HG03066 (cell line): ENCODE results near the gene BCOR.

Experiments used
- ATAC-seq: cut with Tn5 transposase; IDR thresholded peaks from one replicate; pipeline ENCODE4 v1.9.1; 2021; ENCODE audit warnings: low read depth; ENCODE audit not compliant: unreplicated experiment

BCOR gene

DNA sequence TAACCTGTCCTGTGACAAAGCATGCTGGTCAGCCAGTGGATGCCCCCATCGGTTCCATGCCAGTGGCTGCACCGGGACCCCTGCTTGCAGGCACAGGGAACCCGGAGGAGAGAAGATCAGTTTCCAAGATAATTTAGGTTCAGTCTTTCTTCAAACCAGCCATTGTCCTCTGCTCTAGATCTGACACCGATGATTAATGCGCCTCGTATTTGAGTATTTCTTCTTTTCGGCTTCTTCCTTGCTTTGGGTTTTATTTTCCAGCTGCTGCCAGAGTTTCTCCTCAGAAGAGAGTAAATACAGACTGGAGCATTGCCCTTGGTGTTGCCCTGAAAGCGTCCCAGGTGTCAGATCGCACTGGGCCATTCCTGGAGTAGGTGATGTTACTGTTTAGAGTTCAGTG is 19.2 kb upstream of the BCOR start:
- ATAC-seq, result no peak

DNA sequence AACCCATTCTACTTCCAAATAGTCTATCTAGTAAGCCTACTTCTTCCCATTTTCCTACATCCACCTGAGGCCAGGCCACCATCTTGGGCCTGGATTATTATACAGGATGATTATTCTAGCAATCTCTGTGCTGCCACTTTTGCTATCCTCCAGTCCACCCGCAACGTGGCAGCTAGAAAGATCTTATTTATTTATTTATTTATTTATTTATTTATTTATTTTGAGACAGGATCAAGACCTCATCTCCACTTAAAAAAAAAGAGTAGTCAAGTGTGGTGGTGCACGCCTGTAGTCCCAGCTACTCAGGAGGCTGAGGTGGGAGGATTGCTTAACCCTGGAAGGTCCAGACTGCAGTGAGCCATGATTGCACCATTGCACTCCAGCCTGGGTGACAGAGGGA is 15.2 kb upstream of the BCOR start:
- no peak for ATAC-seq

DNA sequence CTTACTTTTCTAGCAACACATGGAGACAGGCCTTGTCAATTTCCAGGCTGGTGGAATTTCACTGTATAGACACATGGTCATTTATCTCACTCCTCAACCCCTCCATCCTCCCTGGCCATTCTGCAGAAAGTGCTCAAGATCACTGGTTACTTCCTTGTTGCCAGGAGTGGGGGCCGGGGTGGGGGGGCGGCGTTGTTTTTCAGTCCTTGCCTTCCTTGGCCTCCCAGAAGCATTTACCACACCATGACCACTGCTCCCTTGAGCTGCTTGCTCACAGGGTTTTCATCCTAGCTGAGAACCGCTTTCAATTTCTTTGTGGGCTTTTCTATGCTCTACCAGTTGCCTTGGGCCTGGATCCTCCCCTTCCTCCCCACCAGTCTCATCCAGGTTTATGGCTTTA is 14.1 kb upstream of the BCOR start:
- ATAC-seq, result no peak

DNA sequence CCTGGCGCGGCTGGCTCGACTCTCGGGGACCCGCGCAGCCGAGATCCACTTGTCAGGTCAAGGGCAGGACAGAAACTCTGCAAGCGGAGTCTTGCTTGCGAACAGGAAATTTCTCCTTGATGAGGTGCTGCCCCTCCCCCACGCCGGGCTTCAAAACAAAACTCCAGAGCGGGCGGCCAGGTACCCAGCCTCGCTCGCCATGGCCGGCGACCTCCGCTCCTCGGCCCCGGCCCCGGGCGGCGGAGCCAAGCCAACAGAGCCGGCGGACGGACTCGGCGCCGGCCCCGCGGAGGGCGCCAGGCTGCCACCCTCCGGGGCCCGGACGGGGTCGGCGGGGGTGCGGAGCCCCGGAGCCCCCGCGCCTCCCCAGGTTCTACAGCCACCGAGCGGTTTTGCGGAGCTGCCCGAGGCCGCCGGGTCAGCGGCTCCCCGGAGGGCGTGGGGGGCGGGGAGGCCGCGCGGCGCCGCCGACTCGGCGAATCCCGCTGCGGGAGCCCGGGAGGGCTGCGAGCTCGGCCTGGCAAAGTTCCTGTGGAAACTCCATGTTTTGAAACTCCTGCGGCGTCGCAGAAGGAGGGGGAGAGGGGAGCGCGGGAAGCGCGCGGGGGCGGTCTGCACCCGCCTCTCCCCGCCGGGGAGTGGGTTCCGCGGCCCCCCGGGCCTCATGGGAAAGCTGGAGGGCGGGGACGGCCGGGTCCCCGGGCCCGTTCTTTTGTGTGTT is 11.7 kb upstream of the BCOR start:
- ATAC-seq, result no peak

DNA sequence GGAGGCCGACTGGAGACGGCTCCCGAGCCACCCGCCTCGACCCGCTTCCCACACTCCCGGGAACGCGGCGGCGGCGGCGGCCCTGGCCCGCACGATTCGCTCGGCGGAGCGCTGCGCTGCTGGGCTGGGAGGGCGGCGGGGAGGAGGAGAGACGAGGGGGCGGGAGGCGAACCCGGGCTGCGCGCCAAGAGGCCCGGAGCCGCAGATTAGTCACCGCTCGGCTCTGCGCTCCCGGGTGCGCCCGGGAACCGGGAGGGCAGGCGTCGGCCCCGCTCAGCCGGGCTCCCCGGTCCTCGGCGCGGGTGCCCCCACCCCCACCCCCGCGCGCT is 11.2 kb upstream of the BCOR start:
- ATAC-seq, result no peak

DNA sequence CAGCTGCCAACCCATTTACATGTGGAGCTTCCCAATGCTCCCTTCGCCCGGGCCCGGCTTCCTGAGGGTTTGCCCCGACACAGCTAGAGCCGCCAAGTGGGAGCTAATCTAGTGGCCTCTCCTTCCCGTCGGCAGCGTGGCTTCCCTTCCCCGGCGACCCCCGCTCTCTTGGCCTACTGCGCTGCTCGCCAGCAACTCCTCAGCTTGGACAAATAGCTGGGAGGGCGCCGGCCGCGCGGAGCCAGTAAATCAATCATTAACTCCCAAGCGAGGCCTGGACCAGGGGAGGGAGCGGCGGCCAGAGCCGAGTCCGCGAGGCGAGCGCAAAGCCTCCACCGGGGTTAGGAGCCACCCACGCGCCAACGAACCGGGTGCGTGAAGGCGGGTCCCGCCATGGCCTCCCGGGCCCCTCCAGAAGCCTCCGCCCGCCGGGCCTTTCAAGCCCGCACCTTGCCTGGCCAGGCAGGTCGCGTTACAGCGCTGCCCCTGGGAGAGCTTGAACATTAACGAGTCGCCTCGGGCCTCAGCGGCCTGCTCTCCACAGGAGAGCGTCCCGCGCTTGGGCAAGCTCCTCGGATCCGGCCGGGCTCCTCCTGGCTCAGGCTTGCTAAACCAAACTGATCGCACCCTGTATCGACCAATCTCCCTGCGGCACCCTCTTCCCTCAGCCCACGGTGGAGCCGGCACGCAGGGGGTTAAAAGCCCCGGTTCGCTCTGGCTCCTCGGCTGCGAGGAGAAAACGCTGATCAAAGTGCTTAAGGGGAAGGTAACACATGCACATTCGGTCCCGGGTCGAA is 10.6 kb upstream of the BCOR start:
- no peak for ATAC-seq

DNA sequence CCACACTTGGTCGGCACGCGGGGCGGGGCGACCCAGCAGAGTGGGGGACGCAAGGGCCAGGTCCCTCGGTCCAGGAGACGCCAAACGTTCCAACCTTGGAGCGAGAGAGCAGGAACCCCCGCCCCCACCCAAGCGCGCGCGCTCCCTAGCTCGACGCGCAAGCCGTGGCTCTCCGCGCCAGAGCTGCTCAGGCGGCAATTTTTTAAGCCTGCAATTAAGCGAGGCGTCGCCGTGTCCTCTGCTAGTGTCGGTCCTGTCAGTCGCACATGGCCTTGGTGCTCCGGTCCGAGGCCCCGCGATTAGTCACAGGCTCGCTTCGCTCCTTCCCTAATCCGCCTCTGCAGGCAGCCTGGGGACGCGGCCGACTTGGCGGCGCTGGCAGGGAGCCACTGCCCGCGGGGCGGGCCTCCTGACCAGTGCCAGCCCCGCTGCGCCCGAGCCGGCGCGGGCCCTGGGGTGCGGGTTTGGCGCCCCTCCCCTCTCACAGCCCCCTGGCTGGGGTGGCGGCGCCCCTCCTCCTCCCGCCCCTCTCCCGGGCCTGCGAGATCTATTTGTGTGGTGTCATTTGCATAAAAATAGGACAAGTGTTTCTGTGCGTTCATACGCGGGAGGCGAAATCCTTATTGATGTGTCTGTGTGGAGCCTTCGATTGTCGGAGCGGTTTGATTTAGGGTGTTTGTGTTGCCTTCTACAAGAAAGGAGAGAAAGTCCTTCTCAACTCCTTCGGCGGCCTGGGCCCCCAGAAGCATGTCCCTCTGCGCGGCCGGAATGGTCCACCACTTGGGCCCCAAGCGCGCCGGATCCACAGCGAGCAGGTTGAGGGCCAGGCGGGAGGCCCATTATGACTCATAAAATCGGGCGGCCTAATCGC is 9.8 kb upstream of the BCOR start:
- ATAC-seq, result no peak

DNA sequence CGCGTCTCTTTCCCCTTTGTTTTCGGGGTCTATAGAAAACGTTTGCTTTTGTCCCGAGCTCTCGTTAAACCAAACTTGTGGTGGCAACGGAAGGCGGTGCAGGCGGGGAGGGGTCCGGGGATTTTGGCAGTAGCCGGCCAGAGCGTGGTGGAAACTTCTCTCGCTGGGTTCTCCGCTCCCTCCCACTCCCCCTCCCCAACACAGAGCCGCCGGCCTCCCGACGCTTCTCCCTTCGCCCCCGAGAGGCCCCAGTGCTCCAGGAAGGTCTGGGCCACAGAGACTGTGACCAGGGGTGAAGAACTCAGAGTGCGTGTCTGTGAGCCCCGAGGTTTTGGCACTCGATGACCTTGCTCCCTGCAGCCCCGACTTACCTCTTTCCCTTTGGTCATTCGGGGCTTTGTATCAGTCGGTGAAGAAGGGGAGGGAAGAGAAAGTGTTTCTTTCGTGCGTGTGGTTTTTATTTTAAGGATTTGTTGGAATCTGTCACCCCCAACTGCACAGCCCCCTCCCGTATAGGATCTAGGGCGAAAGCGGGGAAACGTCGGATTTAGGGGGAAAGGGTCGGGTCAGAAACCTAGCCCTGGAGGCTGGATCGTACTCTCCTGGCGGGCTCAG is 9.0 kb upstream of the BCOR start:
- ATAC-seq, result no peak

DNA sequence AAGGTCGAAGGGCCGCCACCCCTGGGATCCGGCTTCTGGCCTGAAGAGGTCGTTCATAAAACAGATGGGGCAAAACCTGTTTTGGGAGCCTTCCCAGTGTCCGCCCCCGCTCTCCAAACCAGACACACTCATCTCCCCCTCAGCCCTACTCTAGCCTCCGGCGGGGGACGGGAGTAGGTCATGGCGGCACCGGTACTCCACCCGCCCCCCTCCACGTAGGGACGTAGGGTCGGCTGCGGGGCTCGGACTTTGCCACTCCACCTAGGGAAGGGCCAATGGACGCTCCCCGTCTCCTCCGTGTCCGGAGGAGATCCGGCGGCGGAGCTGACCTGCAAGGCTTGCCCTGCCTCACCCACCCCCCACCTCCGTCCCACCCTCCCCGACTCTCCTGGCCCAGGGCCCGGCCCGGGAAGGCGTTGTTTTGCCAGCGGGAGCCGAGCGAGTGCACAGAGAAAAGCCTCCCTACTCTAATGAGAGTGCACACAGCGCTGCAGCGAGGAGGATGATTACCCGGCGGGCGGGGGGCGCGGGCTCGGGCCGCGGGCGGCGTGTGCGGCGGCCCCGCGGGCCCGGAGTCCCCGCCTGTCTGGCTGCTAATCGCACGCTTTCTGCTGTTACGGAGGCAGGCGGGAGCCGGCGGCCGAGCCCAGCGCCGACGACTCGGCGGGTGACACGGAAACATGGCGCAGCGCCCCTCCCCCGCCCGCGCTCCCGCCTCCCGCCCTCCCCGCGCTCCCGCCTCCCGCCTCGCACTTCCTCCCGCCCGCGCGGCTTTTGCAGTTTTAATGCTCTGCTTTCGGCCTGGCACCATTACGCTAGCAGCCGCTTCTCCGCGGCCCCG is 8.3 kb upstream of the BCOR start:
- no peak for ATAC-seq

DNA sequence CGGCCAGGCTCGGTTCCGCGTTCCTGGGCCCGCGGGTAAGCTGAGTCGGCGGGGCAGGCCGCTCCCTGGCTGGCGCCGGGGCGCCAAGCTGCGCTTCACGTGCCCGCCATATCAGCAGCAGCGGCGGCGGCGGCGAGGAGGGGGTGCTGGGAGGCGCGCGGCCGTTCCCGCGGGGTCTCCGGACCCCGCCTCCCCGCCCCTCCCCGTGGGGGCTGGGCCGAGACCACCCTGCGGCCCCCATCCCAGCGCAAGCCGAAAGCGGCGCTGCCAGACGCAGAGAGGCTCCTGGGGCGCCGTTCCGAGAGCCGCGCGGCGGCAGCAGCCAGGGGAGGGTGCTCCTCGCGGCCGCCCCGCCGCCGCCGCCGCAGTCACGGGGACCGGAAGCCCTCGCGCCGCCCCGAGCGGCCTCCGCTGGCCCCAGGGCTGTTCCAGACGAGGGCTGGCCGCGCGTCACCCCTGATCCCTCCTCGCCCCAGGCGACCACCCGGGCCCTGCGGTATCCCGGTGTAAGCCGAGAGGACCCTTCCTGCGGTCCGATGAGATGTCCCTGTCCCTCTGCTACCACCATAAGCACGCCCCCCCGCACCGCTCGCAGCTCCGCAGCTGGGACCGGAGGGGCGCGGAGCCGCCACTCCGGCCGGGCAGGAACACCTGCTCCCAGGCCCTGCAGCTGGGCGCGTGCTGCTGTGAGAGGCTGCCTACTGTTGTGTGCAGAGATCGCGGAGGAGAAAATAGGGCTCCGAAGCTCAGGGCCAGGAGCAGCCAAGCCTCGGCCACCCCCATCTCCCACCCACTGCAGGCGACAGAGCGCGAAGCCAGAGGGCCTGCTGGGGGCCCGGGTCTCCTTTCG is 7.5 kb upstream of the BCOR start:
- peak; percentile 39 for ATAC-seq

DNA sequence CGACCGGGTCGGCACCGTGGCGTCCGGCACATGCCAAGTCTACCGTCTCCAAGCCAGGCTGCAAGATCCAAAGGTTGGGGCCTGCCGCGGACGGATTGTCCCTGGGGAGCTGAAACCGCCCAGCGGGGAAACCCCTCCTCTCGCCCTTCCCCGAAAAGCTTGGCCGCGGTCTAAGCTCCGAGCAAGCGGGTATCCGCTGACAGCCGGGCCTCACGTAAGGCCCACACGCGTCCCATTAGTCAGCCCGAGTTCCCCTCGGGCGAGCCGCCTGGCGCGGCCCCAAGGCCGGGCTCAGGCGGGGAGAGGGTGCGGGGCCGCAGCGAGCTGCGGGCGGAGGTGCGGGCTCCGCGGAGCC is 6.8 kb upstream of the BCOR start:
- peak; percentile 37 for ATAC-seq

DNA sequence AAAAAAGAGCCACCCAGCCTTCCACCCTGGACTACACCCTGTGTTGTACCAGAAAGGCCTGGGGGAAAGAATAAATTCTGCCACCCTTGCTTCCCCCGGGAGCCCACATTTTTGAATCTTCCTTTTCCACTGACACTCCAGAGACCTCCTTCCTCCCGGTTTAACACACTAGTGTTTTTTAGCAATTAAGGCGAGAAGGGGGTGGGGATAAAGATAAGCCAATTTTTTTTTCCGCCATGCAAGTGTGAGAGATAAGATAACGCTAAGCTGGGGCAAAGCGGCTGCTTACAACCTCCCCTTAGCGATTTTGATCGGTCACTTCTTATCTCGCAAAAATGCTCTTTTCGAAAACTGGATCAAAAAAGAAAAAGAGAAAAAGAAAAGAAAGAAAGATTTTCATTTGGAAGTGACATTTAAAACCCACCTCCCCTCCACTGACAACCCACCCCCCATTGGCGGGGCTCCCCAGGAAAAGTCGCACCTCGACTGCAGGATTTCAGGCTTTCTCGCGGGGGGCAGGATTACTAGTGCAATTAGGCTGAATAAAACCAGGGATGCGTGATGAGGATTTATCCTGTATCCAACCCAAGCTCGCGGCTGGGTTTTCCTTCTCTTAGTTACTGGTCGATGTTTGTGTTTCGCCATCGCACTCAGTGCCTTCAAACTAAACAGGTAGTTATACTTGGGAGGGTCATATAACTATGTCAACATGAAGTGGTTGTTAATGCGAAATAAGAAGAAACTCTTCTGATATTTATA is 6.0 kb upstream of the BCOR start:
- ATAC-seq, result no peak

DNA sequence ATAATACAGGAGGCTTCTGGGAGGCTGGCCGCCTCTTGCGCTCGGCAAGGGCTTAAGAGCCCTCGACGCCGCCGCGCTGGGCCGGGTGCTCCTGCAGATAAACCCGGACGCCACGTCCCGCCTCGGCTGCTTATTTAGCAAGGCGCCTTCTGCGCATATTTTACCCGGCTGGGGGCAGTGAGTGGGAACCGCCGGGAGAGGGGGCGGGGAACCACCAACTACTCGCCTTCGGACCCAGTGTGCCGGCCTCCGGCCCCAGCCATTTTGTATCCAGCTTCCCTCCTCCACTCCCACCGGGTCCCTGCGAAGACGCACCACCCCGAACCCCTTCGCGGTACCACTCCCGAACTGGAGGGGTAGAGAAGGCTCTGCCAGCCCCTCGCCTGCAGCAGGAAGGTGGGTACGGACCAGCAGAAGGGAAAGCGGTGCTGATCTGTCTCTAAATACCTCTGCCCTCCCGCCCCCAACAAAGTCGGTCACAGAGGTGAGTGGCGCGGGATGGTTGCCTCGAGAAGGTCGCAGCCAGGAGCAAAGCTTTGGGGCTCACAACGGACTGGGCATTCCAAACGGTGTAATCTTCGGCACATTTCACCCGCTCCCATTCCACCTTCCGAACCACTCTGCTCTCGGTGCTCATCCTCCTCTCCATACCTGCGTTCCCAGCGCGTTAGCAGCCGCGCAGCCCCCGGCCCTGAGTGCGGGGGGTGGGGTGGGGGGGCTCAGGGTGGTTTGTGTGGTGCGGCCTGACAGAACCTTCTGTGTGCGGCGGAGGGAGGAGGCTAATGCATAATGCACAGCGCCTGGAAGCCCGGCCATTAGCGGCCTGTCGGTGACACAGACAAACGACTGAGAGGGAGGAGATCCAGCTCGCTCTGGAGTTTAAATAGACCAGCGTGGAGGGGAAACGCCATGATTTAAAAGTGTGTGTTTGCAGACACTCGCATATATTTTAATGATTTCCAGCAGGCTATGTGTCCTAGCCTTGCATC is 4.9 kb upstream of the BCOR start:
- no peak for ATAC-seq

DNA sequence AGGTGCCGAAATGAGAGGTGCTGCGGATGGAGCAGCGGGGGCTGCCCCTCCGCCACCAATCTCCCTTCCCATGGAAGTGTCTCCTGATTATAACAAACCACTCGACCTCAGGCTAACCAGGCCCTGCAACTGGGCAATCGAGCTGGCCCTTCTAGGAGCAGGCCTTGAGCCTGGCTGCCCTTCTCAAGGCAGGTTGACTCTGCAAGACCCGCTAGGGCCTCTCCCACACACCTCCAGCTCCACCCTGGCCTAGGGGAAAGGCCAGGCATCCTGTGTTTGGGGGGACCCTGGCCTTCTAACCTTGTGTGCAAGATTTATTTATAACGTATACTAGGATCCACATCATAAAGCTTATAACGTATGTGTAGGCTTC is 3.7 kb upstream of the BCOR start:
- no peak for ATAC-seq

DNA sequence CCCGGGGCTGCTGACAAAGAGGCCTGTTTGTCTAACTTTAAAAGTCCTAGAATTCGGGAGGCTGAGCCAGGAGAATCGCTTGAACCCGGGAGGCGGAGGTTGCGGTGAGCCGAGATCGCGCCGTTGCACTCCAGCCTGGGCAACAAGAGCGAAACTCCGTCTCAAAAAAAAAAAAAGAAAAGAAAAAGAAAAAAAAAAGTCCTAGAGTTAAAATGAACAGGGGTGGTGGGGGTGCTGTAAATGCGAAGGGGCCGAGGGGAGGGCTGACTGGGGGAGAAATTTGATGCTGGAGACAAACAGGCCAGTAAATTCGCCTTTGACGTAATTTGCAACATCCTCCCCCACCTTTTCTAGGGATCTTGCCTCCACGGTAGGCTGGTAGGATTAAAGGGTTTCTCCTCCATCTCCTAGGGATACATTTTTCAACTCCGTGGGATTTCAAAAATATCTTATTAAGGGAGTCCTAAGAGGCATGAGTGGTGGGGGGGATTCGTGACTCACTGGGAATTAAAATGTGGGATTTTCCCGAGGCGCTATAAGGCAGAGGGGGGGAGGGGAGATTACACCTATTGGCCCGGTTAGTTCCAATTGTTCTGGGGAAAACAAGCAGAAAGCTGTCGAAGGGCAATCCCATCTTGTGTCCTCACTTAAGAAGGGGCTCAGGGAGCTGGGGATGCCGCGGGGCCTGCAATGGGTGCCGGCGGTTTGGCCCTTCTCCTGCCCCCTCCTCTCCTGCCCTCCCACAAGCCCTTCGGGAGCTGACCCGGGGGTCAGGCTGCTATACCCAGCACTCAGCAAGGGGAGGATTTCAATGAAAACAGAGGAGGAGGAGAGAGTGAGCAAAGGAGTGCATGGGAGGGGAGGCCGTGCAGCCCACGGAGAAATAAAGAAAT is 3.0 kb upstream of the BCOR start:
- no peak for ATAC-seq

DNA sequence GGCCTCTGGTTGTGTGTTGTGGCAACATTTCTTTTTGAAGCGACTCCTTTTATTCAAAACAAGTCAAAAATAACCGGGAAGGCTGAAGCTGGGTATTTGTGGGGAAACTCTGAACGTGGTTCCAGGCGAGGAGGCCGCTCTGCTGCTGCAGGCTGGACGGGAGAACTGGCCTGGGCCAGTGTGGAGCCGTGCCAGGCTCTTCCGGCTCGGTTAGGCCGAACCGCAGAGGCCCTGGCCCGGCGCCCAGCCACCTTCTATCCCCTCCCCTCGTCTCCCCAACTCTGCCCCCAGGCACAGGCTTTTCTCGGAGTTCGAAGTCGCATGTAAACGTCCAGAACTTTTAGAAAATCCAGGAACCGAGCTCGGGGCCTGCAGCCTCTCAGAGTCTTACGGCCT is 2.4 kb upstream of the BCOR start:
- no peak for ATAC-seq
